Bronchial epithelial cell (primary cell): ENCODE results near the gene OPN1SW. TPM values are rescaled to one million over a fixed set of nuclear protein-coding genes. Genes with fewer than 3 reads are reported as not detected.

Experiments used
- DNase-seq: peaks from one replicate; pipeline ENCODE4 v3.0.0-alpha.2; 2010; ENCODE audit warnings: low read depth
- FAIRE-seq: peaks from 2 replicates; lab custom pipeline; 2011; peaks lifted over from hg19 to GRCh38; lab: Jason Lieb, UNC
- H3K27me3 ChIP-seq: 2 replicates; pipeline ENCODE4 v1.5.1; 2011; ENCODE audit warnings: low read length; ENCODE audit not compliant: control insufficient read depth, insufficient read depth
- H3K36me3 ChIP-seq: 2 replicates; pipeline ENCODE4 v1.5.1; 2011; ENCODE audit warnings: low read length; ENCODE audit not compliant: control insufficient read depth, insufficient read depth
- H3K4me3 ChIP-seq: 2 replicates; pipeline ENCODE4 v1.5.1; 2011; ENCODE audit warnings: mild to moderate bottlenecking, low read depth, low read length, control low read depth
- CTCF ChIP-seq: IDR thresholded peaks from 2 replicates; pipeline ENCODE4 v1.5.1; 2011; ENCODE audit warnings: mild to moderate bottlenecking, moderate library complexity, low read length, control low read depth, inconsistent platforms; ENCODE audit not compliant: insufficient read depth, severe bottlenecking
- total RNA-seq: library from RNA; depleted of rRNA; stranded (reverse); fragments of >200 nt; gene quantifications from 2 replicates; pipeline ENCODE4 v1.2.1, GENCODE V29; 2014

OPN1SW gene
- total RNA-seq, 1 donor from 2014 or later: not detected

DNA sequence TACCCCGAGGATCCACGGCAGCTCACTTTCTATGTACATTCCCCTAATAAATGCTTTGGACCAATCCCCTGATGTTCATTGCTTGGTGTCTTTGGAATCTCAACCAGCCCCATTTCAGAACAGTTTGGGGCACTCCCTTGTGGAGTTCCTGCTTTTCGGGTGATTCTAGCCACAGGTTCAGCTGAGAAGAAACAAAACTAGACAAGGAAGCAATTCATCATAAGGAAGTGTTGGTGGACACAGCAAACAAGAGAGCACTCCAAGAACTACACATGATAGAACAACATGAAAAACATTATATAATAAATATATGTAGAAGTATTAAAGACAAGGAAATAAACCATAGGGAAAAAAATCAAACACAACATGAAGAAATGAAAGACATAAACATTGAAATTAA, 10.1 kb upstream of the OPN1SW start:
- FAIRE-seq: no peak

GRCh38 chr7:128783143-128783861, 7.7 kb upstream of the OPN1SW start:
- Histone ChIP-seq H3K36me3 (no peaks in the 10 kb centered on the region), H3K4me3 (no peak overlapping the region), H3K27me3 (no peaks in the 10 kb centered on the region)
- no peak for TF ChIP-seq CTCF
- FAIRE-seq: no peak
- peak; percentile 44 for DNase-seq

More for the DNA sequence above, 10.1 kb upstream of the OPN1SW start:
- Histone ChIP-seq H3K27me3 (no peaks in the 10 kb centered on the region), H3K4me3 (no peak overlapping the region), H3K36me3 (no peaks in the 10 kb centered on the region)
- DNase-seq: no peak
- no peak for TF ChIP-seq CTCF

DNA sequence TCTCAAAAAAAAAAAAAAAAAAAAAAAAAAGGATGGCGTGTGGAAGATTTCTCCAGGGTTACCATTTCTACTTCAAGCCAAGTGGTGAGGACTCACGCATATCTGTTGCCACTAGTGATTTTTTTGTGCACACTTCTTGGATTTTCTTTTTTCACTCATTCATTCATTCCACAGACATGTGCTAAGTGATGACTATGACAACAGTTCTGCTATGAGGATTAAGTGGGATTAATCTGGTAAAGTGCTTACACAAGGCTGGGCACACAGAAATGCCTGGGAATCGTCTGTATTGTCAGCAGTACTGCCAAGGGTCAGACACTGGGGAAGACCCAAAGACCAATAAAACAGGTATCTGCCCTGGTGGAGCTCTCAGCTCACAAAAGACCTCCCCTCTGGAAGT, 6.3 kb upstream of the OPN1SW start:
- TF ChIP-seq CTCF: no peak
- DNase-seq: no peak
- H3K4me3 ChIP-seq: no peak overlapping the region
- H3K36me3 ChIP-seq: no peaks in the 10 kb centered on the region
- no peaks in the 10 kb centered on the region for H3K27me3 ChIP-seq
- FAIRE-seq: peak; percentile 52

- TF ChIP-seq CTCF: no peak
- FAIRE-seq (no peak), DNase-seq (no peak)
- no peak overlapping the region for H3K4me3 ChIP-seq
- no peaks in the 10 kb centered on the region for H3K36me3 ChIP-seq
- H3K27me3 ChIP-seq: no peaks in the 10 kb centered on the region
Measured at GRCh38 chr7:128781126-128781525, 5.5 kb upstream of the OPN1SW start.

- no peak for FAIRE-seq
Measured at GRCh38 chr7:128778946-128779345, 3.4 kb upstream of the OPN1SW start.

More at GRCh38 chr7:128778946-128779345, 3.4 kb upstream of the OPN1SW start:
- Histone ChIP-seq H3K36me3 (no peaks in the 10 kb centered on the region), H3K27me3 (no peaks in the 10 kb centered on the region), H3K4me3 (no peak overlapping the region)
- DNase-seq: no peak
- TF ChIP-seq CTCF: no peak
